HEK293T (cell line): ENCODE measurements around the gene FAM13C.
"Not testable (repeated sequence)": the region's sequence is repeated elsewhere in the genome, so short reads cannot be mapped to it uniquely, and the experiment has no call there.

ENCODE experiments used
- CTCF ChIA-PET: fragments of 350-600 bp; formaldehyde crosslinking; extraction: SDS; loops from one replicate; lab custom pipeline; 2021; ENCODE audit warnings: antibody characterized with exemption, inconsistent platforms; lab: Yijun Ruan, JAX
- POLR2A ChIA-PET: fragments of 350-600 bp; formaldehyde crosslinking; extraction: SDS; loops from one replicate; lab custom pipeline; 2020; ENCODE audit warnings: antibody characterized with exemption, inconsistent platforms; lab: Yijun Ruan, JAX
- DNase-seq: peaks from one replicate; pipeline ENCODE4 v3.0.0; 2012; ENCODE audit warnings: mixed read lengths; ENCODE audit errors: extremely low spot score
- ARNT ChIP-seq: fragments of 450-650 bp; IDR thresholded peaks from 2 replicates; pipeline ENCODE4 v1.6.1; 2017; ENCODE audit warnings: mild to moderate bottlenecking
- BHLHE40 ChIP-seq: fragments of 450-650 bp; IDR thresholded peaks from 2 replicates; pipeline ENCODE4 v1.6.1; 2016; ENCODE audit warnings: mild to moderate bottlenecking, moderate library complexity, borderline replicate concordance
- CTBP1 ChIP-seq: fragments of 450-650 bp; IDR thresholded peaks from 2 replicates; pipeline ENCODE4 v1.6.1; 2016; ENCODE audit warnings: borderline replicate concordance
- ELF4 ChIP-seq: fragments of 450-650 bp; IDR thresholded peaks from 2 replicates; pipeline ENCODE4 v1.6.1; 2017; ENCODE audit warnings: antibody characterized with exemption
- FOXA1 ChIP-seq: fragments of 450-650 bp; IDR thresholded peaks from 2 replicates; pipeline ENCODE4 v1.6.1; 2016; ENCODE audit warnings: mild to moderate bottlenecking
- FOXK2 ChIP-seq: fragments of 450-650 bp; IDR thresholded peaks from 2 replicates; pipeline ENCODE4 v1.6.1; 2016; ENCODE audit warnings: mild to moderate bottlenecking
- FOXM1 ChIP-seq: fragments of 450-650 bp; IDR thresholded peaks from 2 replicates; pipeline ENCODE4 v1.6.1; 2017; ENCODE audit warnings: mild to moderate bottlenecking, borderline replicate concordance
- HDGF ChIP-seq: fragments of 450-650 bp; IDR thresholded peaks from 2 replicates; pipeline ENCODE4 v1.6.1; 2017; ENCODE audit warnings: antibody characterized with exemption, borderline replicate concordance
- L3MBTL2 ChIP-seq: fragments of 450-650 bp; conservative IDR thresholded peaks from 2 replicates; pipeline ENCODE4 v1.6.1; 2016; ENCODE audit warnings: mild to moderate bottlenecking
- LEF1 ChIP-seq: fragments of 450-650 bp; IDR thresholded peaks from 2 replicates; pipeline ENCODE4 v1.6.1; 2017; ENCODE audit warnings: mild to moderate bottlenecking, borderline replicate concordance
- NFRKB ChIP-seq: fragments of 450-650 bp; IDR thresholded peaks from 2 replicates; pipeline ENCODE4 v1.6.1; 2016; ENCODE audit warnings: mild to moderate bottlenecking, moderate library complexity
- PKNOX1 ChIP-seq: fragments of 450-650 bp; IDR thresholded peaks from 2 replicates; pipeline ENCODE4 v1.6.1; 2016
- SP1 ChIP-seq: fragments of 450-650 bp; IDR thresholded peaks from 2 replicates; pipeline ENCODE4 v1.6.1; 2017
- SUZ12 ChIP-seq: fragments of 450-650 bp; IDR thresholded peaks from 2 replicates; pipeline ENCODE4 v1.6.1; 2016; ENCODE audit warnings: mild to moderate bottlenecking
- TARDBP ChIP-seq: fragments of 450-650 bp; IDR thresholded peaks from 2 replicates; pipeline ENCODE4 v1.6.1; 2016
- ZNF384 ChIP-seq: fragments of 450-650 bp; IDR thresholded peaks from 2 replicates; pipeline ENCODE4 v1.6.1; 2016

FAM13C gene

GRCh38 chr10:59362144-59362958 is at the start of gene FAM13C:
Gene FAM13C (minus strand): TSS chr10:59362549. CDS start chr10:59362460, 89 bp downstream.
- POLR2A ChIA-PET = interaction anchor here (0.9 to 1.1 kb wide), 2 partner anchors 9 to 778 kb away, joined by 3 read pairs; no protein-coding TSS in a partner anchor
- peak; percentile 92 for TF ChIP-seq L3MBTL2
- TF ChIP-seq FOXA1 = no peak
- CTCF ChIA-PET = no interaction called here
- DNase-seq = peak; percentile 67

DNA sequence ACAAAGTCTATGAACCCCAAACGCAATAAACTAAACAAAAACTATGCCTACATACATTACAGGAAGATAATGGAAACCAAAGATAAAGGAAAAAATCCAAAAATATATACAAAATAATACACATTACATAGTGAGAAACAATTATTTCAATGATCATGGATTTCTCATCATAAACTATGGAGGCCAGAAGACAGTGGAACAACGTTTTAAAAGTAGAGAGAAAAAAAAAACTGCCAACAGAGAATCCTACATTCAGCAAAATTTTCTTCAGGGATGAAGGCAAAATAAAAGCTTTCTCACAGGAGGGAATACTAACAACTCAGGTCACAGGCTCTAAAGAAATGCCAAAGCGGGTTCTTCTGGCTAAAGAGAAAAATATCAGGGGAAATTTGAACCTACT is 42.9 kb upstream of the FAM13C start:
- POLR2A ChIA-PET = no interaction called here
- TF ChIP-seq CTBP1 (no peak), FOXM1 (no peak), FOXK2 (no peak), PKNOX1 (no peak), TARDBP (no peak), ELF4 (no peak), HDGF (no peak)
- DNase-seq = no peak
- CTCF ChIA-PET = no interaction called here

GRCh38 chr10:59400214-59400613 is 37.9 kb upstream of the FAM13C start:
- ChIA-PET POLR2A (interaction anchor here (1.2 kb wide), 1 partner anchor 9 kb away, joined by 3 read pairs; no protein-coding TSS in a partner anchor), CTCF (no interaction called here)
- no peak for DNase-seq
- TF ChIP-seq NFRKB (no peak), SUZ12 (no peak), CTBP1 (no peak), LEF1 (no peak), SP1 (no peak), FOXM1 (no peak), FOXA1 (no peak), FOXK2 (no peak), ARNT (no peak), ELF4 (no peak)

DNA sequence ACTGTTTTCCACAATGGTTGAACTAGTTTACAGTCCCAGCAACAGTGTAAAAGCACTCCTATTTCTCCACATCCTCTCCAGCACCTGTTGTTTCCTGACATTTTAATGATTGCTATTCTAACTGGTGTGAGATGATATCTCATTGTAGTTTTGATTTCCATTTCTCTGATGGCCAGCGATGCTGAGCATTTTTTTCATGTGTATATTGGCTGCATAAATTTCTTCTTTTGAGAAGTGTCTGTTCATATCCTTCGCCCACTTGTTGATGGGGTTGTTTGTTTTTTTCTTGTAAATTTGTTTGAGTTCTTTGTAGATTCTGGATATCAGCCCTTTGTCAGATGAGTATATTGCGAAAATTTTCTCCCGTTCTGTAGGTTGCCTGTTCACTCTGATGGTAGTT is 37.0 kb upstream of the FAM13C start:
- DNase-seq, POLR2A ChIA-PET, CTCF ChIA-PET: not testable (repeated sequence)

DNA sequence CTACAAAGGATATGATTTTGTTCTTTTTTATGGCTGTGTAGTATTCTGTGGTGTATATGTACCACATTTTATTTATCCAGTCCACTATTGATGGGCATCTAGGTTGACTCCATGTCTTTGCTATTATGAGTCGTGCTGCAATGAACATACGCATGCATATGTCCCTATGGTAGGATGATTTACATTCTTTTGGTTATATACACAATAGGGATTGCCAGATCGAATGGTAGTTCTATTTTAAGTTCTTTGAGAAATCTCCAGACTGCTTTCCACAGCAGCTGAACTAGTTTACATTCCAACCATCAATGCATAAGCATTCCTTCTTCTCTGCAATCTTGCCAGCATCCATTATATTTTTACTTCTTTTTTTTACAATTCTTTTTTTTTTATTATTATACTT is 35.6 kb upstream of the FAM13C start:
- no peak for DNase-seq
- TF ChIP-seq LEF1 = no peak
- no peak for TF ChIP-seq TARDBP
- TF ChIP-seq FOXM1 = no peak
- ChIA-PET CTCF (interaction anchor here (0.7 kb wide), 1 partner anchor 14 kb away, joined by 3 read pairs; no protein-coding TSS in a partner anchor), POLR2A (no interaction called here)

DNA sequence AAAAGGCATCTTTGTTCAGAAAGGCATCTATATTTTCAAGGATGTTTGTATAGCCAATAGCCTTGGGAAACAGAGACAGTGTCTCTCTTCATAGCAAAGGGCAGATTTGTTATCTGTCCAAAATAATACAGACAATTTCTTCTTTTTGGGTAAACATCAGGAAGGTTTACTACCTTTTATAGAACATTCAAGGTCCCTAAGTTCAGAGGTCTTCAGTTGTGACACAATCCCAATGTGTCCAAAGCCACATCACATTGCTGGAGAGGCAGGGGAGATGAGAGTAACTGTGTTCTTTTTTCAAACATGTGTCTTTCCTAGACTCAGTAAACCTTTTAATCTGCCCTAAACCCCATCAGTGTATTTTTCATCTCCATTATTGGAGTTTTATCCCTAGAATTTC is 33.6 kb upstream of the FAM13C start:
- TF ChIP-seq HDGF = no peak
- no peak for TF ChIP-seq FOXA1
- no peak for TF ChIP-seq ZNF384
- no peak for TF ChIP-seq FOXM1
- TF ChIP-seq PKNOX1 = no peak
- TF ChIP-seq FOXK2 = no peak
- no peak for TF ChIP-seq SP1
- no peak for TF ChIP-seq BHLHE40
- TF ChIP-seq L3MBTL2 = no peak
- no peak for TF ChIP-seq NFRKB
- no peak for TF ChIP-seq TARDBP
- TF ChIP-seq LEF1 = no peak
- no peak for TF ChIP-seq SUZ12
- no peak for TF ChIP-seq ELF4
- TF ChIP-seq ARNT = no peak
- CTCF ChIA-PET = no interaction called here
- DNase-seq = no peak
- POLR2A ChIA-PET = no interaction called here

DNA sequence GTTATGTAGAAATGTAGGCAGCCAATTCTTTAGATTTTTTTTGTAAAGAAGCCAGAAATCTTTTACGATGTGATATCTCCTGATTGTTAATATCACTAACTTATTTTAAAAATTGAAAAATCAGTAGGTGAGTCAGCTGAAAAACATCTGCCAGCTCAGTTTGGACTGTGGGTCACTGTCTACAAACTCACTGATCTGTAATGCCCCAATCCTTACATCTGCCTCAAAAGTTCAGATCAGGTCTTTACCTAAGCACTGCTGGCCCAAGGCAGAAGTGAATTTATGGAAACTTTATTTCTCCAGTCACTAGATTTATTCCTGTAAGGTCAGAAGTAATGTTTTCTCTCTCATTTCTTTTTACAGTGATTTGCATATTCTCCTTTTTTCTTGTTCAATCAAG is 31.0 kb upstream of the FAM13C start:
- no peak for DNase-seq
- TF ChIP-seq SP1 (no peak), BHLHE40 (no peak), SUZ12 (no peak), ARNT (no peak), FOXM1 (no peak), L3MBTL2 (no peak), ZNF384 (no peak), FOXA1 (no peak), LEF1 (no peak), NFRKB (no peak), FOXK2 (no peak), TARDBP (no peak), ELF4 (no peak), HDGF (no peak), PKNOX1 (no peak)
- POLR2A ChIA-PET = no interaction called here
- CTCF ChIA-PET = no interaction called here
